ENCODE measurements around the gene GARIN1A. TPM values are rescaled to one million over a fixed set of nuclear protein-coding genes. Genes with fewer than 3 reads are reported as not detected.
"Not testable (repeated sequence)": the region's sequence is repeated elsewhere in the genome, so short reads cannot be mapped to it uniquely, and the experiment has no call there.

The GARIN1A gene
- total RNA-seq, result 1 to 10 TPM in 1 of 2 experiments, under 1 TPM in 1; 0.88 to 1.9 TPM

DNA sequence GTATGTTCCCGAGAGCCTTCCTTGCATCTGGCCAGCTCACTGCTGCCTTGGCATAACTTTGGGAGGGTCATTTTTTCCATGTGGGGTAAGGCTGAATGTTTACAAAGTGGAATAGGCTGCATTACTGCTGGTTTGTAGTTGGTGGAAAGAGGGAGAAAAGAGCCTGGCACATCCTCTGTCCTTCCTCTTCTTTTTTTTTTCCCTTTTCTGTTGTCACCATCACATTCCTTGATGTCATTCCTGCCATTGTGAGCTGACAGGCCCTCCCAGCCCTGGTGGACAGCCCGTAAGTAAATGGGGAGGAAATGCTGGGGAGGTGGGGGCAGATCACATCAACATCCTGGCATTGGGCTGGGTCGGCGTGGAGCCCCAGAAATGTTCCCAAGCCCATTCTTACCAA, at the start of gene GARIN1A:
Gene GARIN1A (plus strand): TSS at position 301 of the 400 bp plus-strand sequence. CDS start 106 bp downstream, outside the sequence.
- H3K4me3 Mint-ChIP-seq, result no peak within 1 kb of the TSS
- H3K27me3 Mint-ChIP-seq, result peaks cover 16% of the 10 kb centered on the region
- no peaks in the 10 kb centered on the region for H3K9me3 Mint-ChIP-seq
- POLR2A ChIA-PET, result no interaction called here
- H3K4me1 Mint-ChIP-seq, result no peaks in the 10 kb centered on the region
- H3K36me3 Mint-ChIP-seq, result no peaks in the 10 kb centered on the region
- no peak for ATAC-seq (ENCODE audit: low read depth)
- no peak for DNase-seq
- no peak within 1 kb of the TSS for H3K27ac Mint-ChIP-seq

DNA sequence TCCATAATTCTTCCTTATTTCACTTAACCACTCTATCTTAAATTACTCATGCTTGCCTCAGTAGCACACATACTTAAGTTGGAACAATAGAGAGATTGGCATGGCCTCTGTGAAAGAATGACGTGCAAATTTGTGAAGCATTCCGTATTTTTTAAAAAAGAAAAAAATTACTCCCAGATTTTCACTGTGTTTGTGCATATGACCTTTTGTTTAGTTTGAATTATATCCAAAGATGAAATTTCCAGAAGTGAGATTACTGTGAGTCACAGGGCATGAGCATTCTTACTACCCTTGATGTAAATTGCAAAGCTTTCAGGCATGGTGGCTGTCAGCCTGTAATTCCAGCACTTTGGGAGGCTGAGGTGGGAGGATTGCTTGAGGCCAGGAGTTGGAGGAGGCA, 45.0 kb upstream of the GARIN1A start:
- H3K27ac Mint-ChIP-seq; H3K9me3 Mint-ChIP-seq; DNase-seq; POLR2A ChIA-PET; H3K27me3 Mint-ChIP-seq; H3K4me3 Mint-ChIP-seq; H3K4me1 Mint-ChIP-seq; ATAC-seq (ENCODE audit: low read depth): not testable (repeated sequence)
- peaks cover 15% of the 10 kb centered on the region for H3K36me3 Mint-ChIP-seq

DNA sequence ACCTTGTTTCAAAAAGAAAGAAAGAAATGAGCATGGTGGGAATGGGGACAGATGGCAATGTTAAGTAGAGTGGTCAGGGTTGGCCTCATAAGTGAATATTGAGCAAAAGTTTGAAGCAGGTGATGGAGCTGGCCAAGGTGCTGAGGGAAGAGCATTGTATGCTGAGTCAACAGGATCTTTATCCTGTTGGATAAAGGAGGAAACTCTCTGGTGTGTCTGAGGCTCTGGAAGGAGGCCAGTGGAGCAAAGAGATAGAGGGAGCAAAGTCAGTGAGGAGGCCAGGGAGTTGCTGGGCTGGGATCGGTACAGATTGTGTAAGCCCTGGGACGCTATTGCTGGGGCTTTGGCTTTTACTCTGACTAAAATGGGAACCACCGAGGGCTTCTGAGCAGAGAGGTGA, 38.2 kb upstream of the GARIN1A start:
- H3K4me3 Mint-ChIP-seq; ATAC-seq (ENCODE audit: low read depth); H3K27ac Mint-ChIP-seq; POLR2A ChIA-PET; H3K9me3 Mint-ChIP-seq; H3K4me1 Mint-ChIP-seq; DNase-seq; H3K27me3 Mint-ChIP-seq: not testable (repeated sequence)
- peaks cover 19% of the 10 kb centered on the region for H3K36me3 Mint-ChIP-seq

DNA sequence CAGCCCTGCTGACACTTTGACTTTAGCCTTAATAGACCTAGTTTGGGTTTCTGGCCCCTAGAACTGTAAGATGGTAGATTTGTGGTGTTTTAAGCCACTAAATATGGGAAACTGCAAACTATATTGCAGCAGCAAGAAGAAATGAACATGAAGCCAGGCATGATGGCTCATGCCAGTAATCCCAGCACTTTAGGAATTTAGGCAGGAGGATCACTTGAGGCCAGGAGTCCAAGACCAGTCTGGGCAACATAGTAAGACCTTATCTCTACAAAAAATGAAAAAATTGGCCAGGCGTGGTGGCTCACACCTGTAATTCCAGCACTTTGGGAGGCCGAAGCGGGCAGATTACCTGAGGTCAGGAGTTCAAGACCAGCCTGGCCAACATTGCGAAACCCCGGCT, 26.9 kb upstream of the GARIN1A start:
- H3K4me3 Mint-ChIP-seq; DNase-seq; ATAC-seq (ENCODE audit: low read depth); H3K9me3 Mint-ChIP-seq; POLR2A ChIA-PET; H3K27me3 Mint-ChIP-seq; H3K36me3 Mint-ChIP-seq; H3K4me1 Mint-ChIP-seq; H3K27ac Mint-ChIP-seq: not testable (repeated sequence)

DNA sequence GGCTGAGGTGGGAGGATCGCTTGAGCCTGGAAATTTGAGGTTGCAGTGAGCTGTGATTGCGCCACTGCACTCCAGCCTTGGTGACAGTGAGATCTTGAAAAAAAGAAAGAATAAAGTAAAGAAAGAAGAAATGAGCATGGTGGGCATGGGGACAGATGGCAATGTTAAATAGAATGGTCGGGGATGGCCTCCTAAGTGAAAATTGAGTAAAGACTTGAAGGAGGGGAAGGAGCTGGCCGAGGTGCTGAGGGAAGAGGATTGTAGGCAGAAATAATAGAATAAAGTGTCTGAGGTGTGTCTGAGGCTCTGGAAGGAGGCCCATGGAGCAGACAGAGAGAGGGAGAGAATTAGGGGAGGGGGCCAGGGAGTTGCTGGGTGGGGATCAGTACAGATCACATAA, 26.2 kb upstream of the GARIN1A start:
- H3K9me3 Mint-ChIP-seq; H3K4me1 Mint-ChIP-seq; H3K4me3 Mint-ChIP-seq; H3K36me3 Mint-ChIP-seq; POLR2A ChIA-PET; ATAC-seq (ENCODE audit: low read depth); DNase-seq; H3K27ac Mint-ChIP-seq; H3K27me3 Mint-ChIP-seq: not testable (repeated sequence)

DNA sequence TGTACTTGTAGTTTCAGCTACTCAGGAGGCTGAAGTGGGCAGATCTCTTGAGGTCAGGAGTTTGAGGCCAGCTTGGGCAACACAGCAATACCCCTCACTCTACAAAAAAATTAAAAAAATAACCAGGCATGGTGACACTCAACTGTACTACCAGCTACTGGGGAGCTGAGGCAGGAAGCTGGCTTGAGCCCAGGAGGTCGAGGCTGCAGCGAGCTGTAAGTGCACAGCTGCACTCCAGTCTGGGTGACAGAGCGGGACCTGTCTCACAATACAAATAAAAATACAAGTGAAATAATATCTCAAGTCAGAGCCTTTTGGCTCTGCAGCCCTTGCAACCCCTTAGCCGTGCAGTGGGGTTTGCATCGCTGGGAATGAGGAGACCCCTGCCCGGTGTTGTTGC, 25.2 kb upstream of the GARIN1A start:
- DNase-seq; H3K27ac Mint-ChIP-seq; H3K9me3 Mint-ChIP-seq; H3K36me3 Mint-ChIP-seq; H3K27me3 Mint-ChIP-seq; POLR2A ChIA-PET; H3K4me3 Mint-ChIP-seq; H3K4me1 Mint-ChIP-seq; ATAC-seq (ENCODE audit: low read depth): not testable (repeated sequence)

DNA sequence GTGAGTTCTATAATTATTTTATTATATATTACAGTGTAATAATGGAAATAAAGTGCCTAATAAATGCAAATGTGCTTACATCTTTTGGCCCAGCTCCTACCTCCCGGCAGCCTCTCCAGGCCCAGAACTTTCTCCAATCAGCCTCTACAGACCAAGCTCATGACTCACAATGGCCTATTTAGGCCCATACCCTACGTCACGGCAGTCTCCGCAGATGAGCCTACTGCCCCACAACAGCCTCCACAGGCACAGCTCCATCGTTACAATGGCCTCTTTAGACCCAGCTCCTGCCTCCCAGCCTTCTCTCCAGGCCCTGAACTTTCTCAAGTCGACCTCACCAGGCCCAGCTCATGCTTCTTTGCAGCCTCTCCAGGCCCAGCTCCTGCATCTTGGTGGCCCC, 21.0 kb upstream of the GARIN1A start:
- ATAC-seq (ENCODE audit: low read depth); POLR2A ChIA-PET; H3K4me3 Mint-ChIP-seq; H3K36me3 Mint-ChIP-seq; H3K4me1 Mint-ChIP-seq; H3K27ac Mint-ChIP-seq; H3K27me3 Mint-ChIP-seq; DNase-seq; H3K9me3 Mint-ChIP-seq: not testable (repeated sequence)

DNA sequence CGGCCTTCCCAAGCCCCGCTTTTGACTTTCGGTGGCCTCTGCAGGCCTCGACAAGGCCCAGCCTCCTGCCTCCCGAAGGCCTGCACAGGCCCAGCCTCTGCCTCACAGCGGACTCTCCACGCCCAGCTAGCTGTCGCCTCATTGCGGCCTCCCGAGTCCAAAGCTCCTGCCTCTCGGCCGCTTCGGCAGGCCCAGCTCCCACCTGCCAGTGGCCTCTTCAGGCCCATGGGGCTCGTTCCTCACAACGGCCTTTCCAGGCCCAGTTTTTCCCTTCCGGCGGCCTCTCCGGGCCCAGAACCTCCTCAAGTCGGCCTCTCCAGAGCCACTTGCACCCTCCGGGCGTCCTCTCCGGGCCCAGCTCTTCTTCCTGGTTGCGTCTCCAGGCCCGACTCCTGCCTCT, 19.5 kb upstream of the GARIN1A start:
- POLR2A ChIA-PET; H3K36me3 Mint-ChIP-seq; H3K27ac Mint-ChIP-seq; H3K9me3 Mint-ChIP-seq; H3K4me1 Mint-ChIP-seq; H3K27me3 Mint-ChIP-seq; ATAC-seq (ENCODE audit: low read depth); DNase-seq; H3K4me3 Mint-ChIP-seq: not testable (repeated sequence)

DNA sequence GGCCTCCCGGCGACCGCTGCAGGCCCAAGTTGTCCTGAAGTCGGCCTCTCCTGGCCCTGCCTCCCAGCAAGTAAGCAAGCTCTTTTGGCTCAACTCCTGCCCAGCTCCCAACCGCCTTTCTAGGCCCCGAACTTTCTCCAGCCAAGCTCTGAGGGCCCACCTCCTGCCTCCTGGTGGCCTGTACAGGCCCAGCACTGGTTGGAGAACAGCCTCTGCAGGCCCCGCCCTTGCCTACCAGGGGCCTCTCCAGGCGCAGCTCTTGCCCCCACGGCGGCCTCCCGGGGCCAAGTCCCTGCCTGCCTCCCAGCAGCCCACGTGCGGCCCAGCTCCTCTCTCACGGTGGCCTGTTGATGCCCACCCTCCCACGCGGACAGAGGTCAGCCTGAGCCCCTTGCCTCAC, 18.9 kb upstream of the GARIN1A start:
- H3K27me3 Mint-ChIP-seq; H3K9me3 Mint-ChIP-seq; H3K36me3 Mint-ChIP-seq; POLR2A ChIA-PET; H3K4me3 Mint-ChIP-seq; ATAC-seq (ENCODE audit: low read depth); H3K27ac Mint-ChIP-seq; DNase-seq; H3K4me1 Mint-ChIP-seq: not testable (repeated sequence)

DNA sequence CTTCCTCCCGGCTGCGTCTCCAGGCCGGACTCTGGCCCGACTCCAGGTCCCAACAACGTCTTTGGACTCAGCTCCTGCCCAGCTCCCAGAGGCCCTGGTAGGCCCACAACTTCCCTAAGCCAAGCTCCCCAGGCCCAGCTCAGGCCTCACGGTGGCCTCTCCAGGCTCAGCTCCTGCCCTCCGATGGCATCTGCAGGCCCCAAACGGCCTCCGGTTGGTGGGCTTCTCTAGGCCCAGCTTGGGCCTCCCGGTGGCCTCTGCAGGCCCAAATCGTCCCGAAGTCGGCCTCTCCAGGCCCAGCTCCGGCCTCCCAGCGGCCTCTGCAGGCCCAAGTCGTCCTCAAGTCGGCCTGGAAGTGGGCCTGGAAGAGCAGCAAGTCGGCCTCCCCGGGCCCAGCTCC, 18.0 kb upstream of the GARIN1A start:
- H3K4me3 Mint-ChIP-seq; DNase-seq; H3K36me3 Mint-ChIP-seq; ATAC-seq (ENCODE audit: low read depth); POLR2A ChIA-PET; H3K9me3 Mint-ChIP-seq; H3K27me3 Mint-ChIP-seq; H3K27ac Mint-ChIP-seq; H3K4me1 Mint-ChIP-seq: not testable (repeated sequence)

DNA sequence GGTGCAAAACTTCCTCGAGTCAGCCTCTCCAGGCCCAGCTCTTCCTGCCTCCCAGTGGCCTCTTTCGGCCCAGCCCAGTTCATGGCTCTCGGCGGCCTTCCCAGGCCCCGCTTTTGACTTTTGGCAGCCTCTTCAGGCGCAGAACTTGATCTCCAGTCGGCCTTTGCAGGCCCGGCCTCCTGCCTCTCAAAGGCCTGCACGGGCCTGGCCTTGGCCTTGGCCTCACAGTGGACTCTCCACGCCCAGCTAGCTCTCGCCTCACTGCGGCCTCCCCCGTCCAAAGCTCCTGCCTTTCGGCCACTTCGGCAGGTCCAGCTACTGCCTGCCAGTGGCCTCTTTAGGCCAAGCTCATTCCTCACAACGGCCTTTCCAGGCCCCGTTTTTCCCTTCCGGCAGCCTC, 17.6 kb upstream of the GARIN1A start:
- POLR2A ChIA-PET; H3K36me3 Mint-ChIP-seq; ATAC-seq (ENCODE audit: low read depth); H3K27ac Mint-ChIP-seq; H3K9me3 Mint-ChIP-seq; DNase-seq; H3K27me3 Mint-ChIP-seq; H3K4me3 Mint-ChIP-seq; H3K4me1 Mint-ChIP-seq: not testable (repeated sequence)

DNA sequence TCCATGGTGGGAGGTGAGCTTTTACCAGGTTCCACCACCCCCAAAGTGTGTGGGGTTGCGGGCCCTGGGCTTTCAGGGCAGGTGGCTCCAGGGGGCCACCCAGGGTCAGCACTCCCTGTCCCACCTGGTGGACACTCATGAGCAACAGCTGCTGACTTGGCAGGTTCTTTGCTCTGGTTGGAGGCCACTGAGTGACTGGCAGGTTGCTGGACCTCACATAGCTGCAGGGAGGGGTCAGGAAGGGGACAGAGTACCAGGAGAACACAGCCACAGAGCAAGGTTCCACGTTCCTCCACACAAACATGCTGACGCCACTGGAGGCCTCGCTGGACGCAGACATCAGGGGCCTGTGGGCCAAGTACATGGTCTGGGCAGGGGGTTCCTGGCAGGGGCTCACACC, 13.7 kb upstream of the GARIN1A start:
- ATAC-seq (ENCODE audit: low read depth); H3K27me3 Mint-ChIP-seq; H3K27ac Mint-ChIP-seq: not testable (repeated sequence)

DNA sequence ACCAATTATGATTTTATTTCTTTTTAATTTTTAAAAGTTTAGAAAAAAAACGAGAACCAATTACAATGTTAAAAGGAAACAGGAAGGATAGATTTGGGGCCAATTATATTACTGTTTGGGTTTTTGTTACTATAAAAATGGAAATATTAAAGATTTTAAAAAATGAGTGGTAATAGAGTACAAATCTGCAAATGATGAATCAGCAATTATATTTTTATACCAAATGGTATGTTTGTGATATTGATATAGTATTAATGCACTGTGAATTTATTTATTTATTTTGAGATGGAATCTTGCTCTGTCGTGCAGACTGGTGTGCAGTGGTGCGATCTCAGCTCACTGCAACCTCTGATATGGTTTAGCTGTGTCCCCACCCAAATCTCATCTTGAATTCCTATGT, 11.5 kb upstream of the GARIN1A start:
- Mint-ChIP-seq H3K36me3 (peaks cover 16% of the 10 kb centered on the region), H3K4me1 (peaks cover 3% of the 10 kb centered on the region), H3K4me3 (no peak overlapping the region), H3K27ac (no peak overlapping the region), H3K9me3 (peaks cover 8% of the 10 kb centered on the region), H3K27me3 (no peaks in the 10 kb centered on the region)
- ATAC-seq (ENCODE audit: low read depth) (no peak), DNase-seq (no peak)
- POLR2A ChIA-PET, result no interaction called here

More for the DNA sequence above, 13.7 kb upstream of the GARIN1A start:
- H3K4me1 Mint-ChIP-seq, H3K9me3 Mint-ChIP-seq, DNase-seq, POLR2A ChIA-PET, H3K4me3 Mint-ChIP-seq: not testable (repeated sequence)
- H3K36me3 Mint-ChIP-seq, result peaks cover 16% of the 10 kb centered on the region

DNA sequence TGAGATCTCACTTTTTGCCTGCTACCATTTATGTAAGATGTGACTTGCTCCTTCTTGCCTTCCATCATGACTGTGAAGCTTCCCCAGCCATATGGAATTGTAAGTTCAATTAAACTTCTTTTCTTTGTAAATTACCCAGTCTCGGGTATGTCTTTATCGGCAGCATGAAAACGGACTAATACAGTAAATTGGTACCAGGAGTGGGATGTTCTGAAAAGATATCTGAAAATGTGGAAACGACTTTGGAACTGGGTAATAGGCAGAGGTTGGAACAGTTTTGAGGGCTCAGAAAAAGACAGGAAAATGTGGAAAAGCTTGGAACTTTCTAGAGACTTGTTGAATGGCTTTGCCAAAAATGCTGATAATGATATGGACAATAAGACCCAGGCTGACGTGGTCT, 10.6 kb upstream of the GARIN1A start:
- no peak overlapping the region for H3K4me3 Mint-ChIP-seq
- H3K27ac Mint-ChIP-seq, result no peak overlapping the region
- POLR2A ChIA-PET, result no interaction called here
- H3K4me1 Mint-ChIP-seq, result peaks cover 3% of the 10 kb centered on the region
- H3K27me3 Mint-ChIP-seq, result no peaks in the 10 kb centered on the region
- no peak for ATAC-seq (ENCODE audit: low read depth)
- peaks cover 8% of the 10 kb centered on the region for H3K9me3 Mint-ChIP-seq
- no peak for DNase-seq
- peaks cover 16% of the 10 kb centered on the region for H3K36me3 Mint-ChIP-seq

DNA sequence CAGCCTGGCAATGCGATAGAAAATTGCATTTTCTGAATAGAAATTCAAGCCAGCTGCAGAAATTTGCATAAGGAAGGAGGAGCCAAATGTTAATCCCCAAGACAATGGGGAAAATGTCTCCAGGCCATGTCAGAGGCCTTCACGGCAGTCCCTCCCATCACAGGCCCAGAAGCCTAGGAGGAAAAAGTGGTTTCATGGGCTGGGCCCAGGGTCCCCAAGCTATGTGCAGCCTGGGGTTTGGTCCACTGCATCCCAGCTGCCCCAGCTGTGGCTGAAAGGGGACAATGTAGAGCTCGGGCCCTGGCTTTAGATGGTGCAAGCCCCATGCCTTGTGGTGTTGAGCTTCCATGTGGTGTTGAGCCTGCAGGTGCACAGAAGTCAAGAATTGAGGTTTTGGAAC, 10.0 kb upstream of the GARIN1A start:
- Mint-ChIP-seq H3K36me3 (peaks cover 16% of the 10 kb centered on the region), H3K27me3 (no peaks in the 10 kb centered on the region), H3K27ac (no peak overlapping the region), H3K4me3 (no peak overlapping the region), H3K4me1 (peaks cover 3% of the 10 kb centered on the region), H3K9me3 (peaks cover 8% of the 10 kb centered on the region)
- ATAC-seq (ENCODE audit: low read depth) (no peak), DNase-seq (no peak)
- POLR2A ChIA-PET, result no interaction called here

Measured in activated naive CD8-positive, alpha-beta T cell treated with anti-CD3 and anti-CD28 coated beads, Interleukin-2, amount 10 ng/mL, durations not matched to agents 7 days and 5 days (primary cell).